DOHH2 (cell line): ENCODE results near the gene PLCD1.

Experiments used
- H3F3A ChIP-seq: fragments of 200-600 bp; sonication (generic), shearing (Covaris generic); 2 replicates; pipeline ENCODE4 v1.6.0; 2016; ENCODE audit warnings: antibody characterized with exemption, mild to moderate bottlenecking; ENCODE audit not compliant: control insufficient read depth, insufficient read depth
- H3K27ac ChIP-seq: fragments of 200-600 bp; sonication (generic); 2 replicates; pipeline ENCODE4 v1.5.1; 2014; ENCODE audit warnings: low read depth, mild to moderate bottlenecking, low read length, moderate library complexity
- H3K27me3 ChIP-seq: fragments of 200-600 bp; sonication (generic); 2 replicates; pipeline ENCODE4 v1.6.1; 2014; ENCODE audit warnings: mild to moderate bottlenecking, low read length, mixed read lengths; ENCODE audit not compliant: control insufficient read depth
- H3K36me3 ChIP-seq: fragments of 200-600 bp; sonication (generic); 2 replicates; pipeline ENCODE4 v1.6.1; 2014; ENCODE audit warnings: mild to moderate bottlenecking, low read length, moderate library complexity, mixed read lengths; ENCODE audit not compliant: control insufficient read depth
- H3K4me1 ChIP-seq: fragments of 200-600 bp; sonication (generic); 2 replicates; pipeline ENCODE4 v1.6.1; 2014; ENCODE audit warnings: mild to moderate bottlenecking, low read length, mixed read lengths; ENCODE audit not compliant: control insufficient read depth
- H3K4me2 ChIP-seq: fragments of 200-600 bp; sonication (generic); 2 replicates; pipeline ENCODE4 v1.6.0; 2014; ENCODE audit warnings: mild to moderate bottlenecking, low read length, moderate library complexity
- H3K4me3 ChIP-seq: fragments of 200-600 bp; sonication (generic); 2 replicates; pipeline ENCODE4 v1.5.1; 2014; ENCODE audit warnings: mild to moderate bottlenecking, low read length, mixed read lengths
- H3K79me2 ChIP-seq: fragments of 200-600 bp; sonication (generic); 2 replicates; pipeline ENCODE4 v1.6.1; 2014; ENCODE audit warnings: mild to moderate bottlenecking, low read length, mixed read lengths; ENCODE audit not compliant: control insufficient read depth
- H3K9me2 ChIP-seq: fragments of 200-600 bp; sonication (generic); replicated peaks from 2 replicates; pipeline ENCODE4 v1.6.1; 2014; ENCODE audit warnings: mild to moderate bottlenecking, low read length, mixed read lengths; ENCODE audit not compliant: control insufficient read depth
- H3K9me3 ChIP-seq: fragments of 200-600 bp; sonication (generic); 2 replicates; pipeline ENCODE4 v1.6.1; 2014; ENCODE audit warnings: antibody characterized with exemption, low read length, mixed read lengths; ENCODE audit not compliant: control insufficient read depth, insufficient read depth
- H4K20me1 ChIP-seq: fragments of 200-600 bp; sonication (generic); 2 replicates; pipeline ENCODE4 v1.6.0; 2014; ENCODE audit warnings: low read depth, mild to moderate bottlenecking, antibody characterized with exemption, low read length, moderate library complexity; ENCODE audit not compliant: control insufficient read depth, insufficient read depth
- EZH2phosphoT487 ChIP-seq: fragments of 200-600 bp; sonication (generic); IDR thresholded peaks from 2 replicates; pipeline ENCODE4 v1.6.1; 2017; ENCODE audit warnings: borderline replicate concordance, mild to moderate bottlenecking, antibody characterized with exemption, low read length, moderate library complexity, mixed read lengths
- TF ChIP-seq, protein P1 (sequence below): fragments of 200-600 bp; sonication (generic); IDR thresholded peaks from one replicate; pipeline ENCODE4 v1.5.1; 2014; ENCODE audit warnings: antibody characterized with exemption, mild to moderate bottlenecking, low read depth, low read length; ENCODE audit not compliant: poor library complexity, severe bottlenecking

The PLCD1 gene

DNA sequence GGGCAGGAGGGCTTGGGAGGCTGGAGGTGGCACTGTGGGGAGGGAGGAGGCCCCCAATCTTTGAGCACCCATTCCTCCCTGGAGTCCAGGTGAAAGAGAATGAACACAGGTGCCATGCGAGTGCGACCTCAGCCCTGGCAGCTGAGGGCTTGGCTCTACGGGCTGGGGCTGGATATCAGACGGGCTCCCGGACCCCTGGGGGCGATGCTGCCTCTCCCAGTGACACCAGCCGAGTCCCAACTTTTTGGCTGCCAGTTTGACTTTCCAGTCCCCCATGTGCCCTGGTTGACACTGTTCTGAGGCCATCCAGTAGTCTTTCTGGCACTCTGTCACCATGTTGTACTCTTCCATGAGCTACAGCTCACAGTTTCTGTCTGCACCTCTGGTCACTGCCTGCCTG, 37.6 kb downstream of the PLCD1 start:
- peaks cover 12% of the 10 kb centered on the region for H3K36me3 ChIP-seq

DNA sequence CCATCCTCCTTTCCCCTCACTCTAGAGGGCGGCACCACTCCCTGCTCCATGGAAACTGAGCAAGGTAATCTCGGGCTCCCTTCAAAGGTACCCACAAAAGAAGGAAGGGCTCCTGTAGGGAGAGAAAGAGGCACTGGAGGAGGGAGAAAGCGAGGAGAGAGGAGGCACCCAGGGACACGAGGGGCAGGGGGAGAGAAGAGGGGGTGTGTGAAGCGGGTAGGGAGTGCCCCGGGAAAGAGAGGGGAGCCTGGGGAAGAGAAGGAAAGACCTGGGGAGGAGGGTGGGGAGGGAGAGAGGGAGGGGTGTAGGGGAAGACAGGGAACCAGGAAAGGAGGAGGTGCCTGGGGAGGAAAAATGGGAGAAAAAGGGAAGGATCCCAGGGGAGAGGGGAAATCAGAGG, 38.3 kb downstream of the PLCD1 start:
- H3K9me2 ChIP-seq: no peaks in the 10 kb centered on the region
- no peak overlapping the region for H3K27ac ChIP-seq

More for the DNA sequence above, 37.6 kb downstream of the PLCD1 start:
- Histone ChIP-seq H3K4me3 (no peak overlapping the region), H3F3A (no peaks in the 10 kb centered on the region; the same call in 1 of the 2 replicates), H3K27me3 (no peaks in the 10 kb centered on the region), H3K9me2 (no peaks in the 10 kb centered on the region), H3K9me3 (no peaks in the 10 kb centered on the region), H3K4me1 (peaks cover 22% of the 10 kb centered on the region), H3K79me2 (peaks cover 11% of the 10 kb centered on the region), H3K27ac (no peak overlapping the region), H4K20me1 (no peaks in the 10 kb centered on the region), H3K4me2 (no peak overlapping the region)
- no peak for TF ChIP-seq EZH2phosphoT487
- TF ChIP-seq, protein P1, sequence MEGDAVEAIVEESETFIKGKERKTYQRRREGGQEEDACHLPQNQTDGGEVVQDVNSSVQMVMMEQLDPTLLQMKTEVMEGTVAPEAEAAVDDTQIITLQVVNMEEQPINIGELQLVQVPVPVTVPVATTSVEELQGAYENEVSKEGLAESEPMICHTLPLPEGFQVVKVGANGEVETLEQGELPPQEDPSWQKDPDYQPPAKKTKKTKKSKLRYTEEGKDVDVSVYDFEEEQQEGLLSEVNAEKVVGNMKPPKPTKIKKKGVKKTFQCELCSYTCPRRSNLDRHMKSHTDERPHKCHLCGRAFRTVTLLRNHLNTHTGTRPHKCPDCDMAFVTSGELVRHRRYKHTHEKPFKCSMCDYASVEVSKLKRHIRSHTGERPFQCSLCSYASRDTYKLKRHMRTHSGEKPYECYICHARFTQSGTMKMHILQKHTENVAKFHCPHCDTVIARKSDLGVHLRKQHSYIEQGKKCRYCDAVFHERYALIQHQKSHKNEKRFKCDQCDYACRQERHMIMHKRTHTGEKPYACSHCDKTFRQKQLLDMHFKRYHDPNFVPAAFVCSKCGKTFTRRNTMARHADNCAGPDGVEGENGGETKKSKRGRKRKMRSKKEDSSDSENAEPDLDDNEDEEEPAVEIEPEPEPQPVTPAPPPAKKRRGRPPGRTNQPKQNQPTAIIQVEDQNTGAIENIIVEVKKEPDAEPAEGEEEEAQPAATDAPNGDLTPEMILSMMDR: no peak

DNA sequence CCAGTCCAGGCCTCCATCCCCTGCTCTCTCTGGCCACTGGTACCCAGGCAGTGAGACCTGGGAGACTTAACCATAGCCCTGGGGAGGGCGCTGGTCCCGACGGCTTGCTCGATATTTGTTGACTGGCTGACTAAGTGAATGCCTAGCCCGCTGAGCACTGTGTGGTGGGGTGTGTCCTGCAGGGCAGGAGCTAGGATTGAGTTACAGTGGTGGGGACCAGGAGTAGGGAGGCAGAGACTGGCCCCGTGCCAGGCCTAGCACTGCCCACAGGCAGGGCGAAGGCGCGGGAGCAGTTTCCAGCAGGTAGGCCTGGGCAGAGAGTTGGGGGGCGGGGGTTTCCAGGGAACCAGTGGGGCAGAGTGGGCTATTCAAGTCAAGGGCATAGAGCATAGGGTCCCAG, 38.9 kb downstream of the PLCD1 start, which contains the start of gene VILL:
VILL (plus strand) TSS at position 260 of the 400 bp plus-strand sequence. CDS start 2,887 bp downstream, outside the sequence.
- Histone ChIP-seq H3K27ac (no peak within 1 kb of the TSS), H3K4me1 (peaks cover 16% of the 10 kb centered on the region), H3K4me2 (no peak within 1 kb of the TSS), H3K9me2 (no peaks in the 10 kb centered on the region), H3K79me2 (peaks cover 11% of the 10 kb centered on the region), H3F3A (no peaks in the 10 kb centered on the region; the same call in 1 of the 2 replicates), H3K36me3 (no peaks in the 10 kb centered on the region; the same call in 1 of the 2 replicates), H3K27me3 (no peaks in the 10 kb centered on the region), H4K20me1 (no peaks in the 10 kb centered on the region), H3K4me3 (no peak within 1 kb of the TSS), H3K9me3 (no peaks in the 10 kb centered on the region)
- TF ChIP-seq, protein P1: no peak
- TF ChIP-seq EZH2phosphoT487: no peak

More for the DNA sequence above, 38.3 kb downstream of the PLCD1 start:
- Histone ChIP-seq H3K36me3 (peaks cover 4% of the 10 kb centered on the region), H3K9me3 (no peaks in the 10 kb centered on the region), H3K27me3 (no peaks in the 10 kb centered on the region), H3F3A (no peaks in the 10 kb centered on the region; the same call in 1 of the 2 replicates), H3K79me2 (peaks cover 11% of the 10 kb centered on the region), H3K4me2 (no peak overlapping the region), H3K4me3 (no peak overlapping the region), H3K4me1 (peaks cover 16% of the 10 kb centered on the region), H4K20me1 (no peaks in the 10 kb centered on the region)
- TF ChIP-seq, protein P1: no peak
- TF ChIP-seq EZH2phosphoT487: no peak
